Retinal pigment epithelial cell (primary cell): ENCODE data around the gene HOXD4.

Experiments
- DNase-seq: peaks from one replicate; pipeline ENCODE4 v3.0.0-alpha.2; 2010; ENCODE audit warnings: low read depth
- H3K4me3 ChIP-seq: 2 replicates; pipeline ENCODE4 v1.5.1; 2011; ENCODE audit warnings: mild to moderate bottlenecking, low read length, control low read depth, moderate library complexity
- CTCF ChIP-seq: conservative IDR thresholded peaks from 2 replicates; pipeline ENCODE4 v1.5.1; 2011; ENCODE audit warnings: low read depth, low read length, control low read depth, inconsistent platforms

The HOXD4 gene

GRCh38 chr2:176126929-176127773 lies 24.2 kb upstream of the HOXD4 start:
- TF ChIP-seq CTCF: peak; percentile 75
- no peak overlapping the region for H3K4me3 ChIP-seq
- DNase-seq: no peak

- TF ChIP-seq CTCF: no peak
- no peak overlapping the region for H3K4me3 ChIP-seq
- no peak for DNase-seq
Observed at GRCh38 chr2:176127774-176128072, 23.6 kb upstream of the HOXD4 start.

GRCh38 chr2:176128172-176128981 lies 23.0 kb upstream of the HOXD4 start:
- no peak for TF ChIP-seq CTCF
- H3K4me3 ChIP-seq: no peak overlapping the region
- no peak for DNase-seq

GRCh38 chr2:176128982-176129796 lies 22.2 kb upstream of the HOXD4 start, which contains the start of gene HOXD8:
Gene HOXD8 (plus strand): TSS chr2:176129705. CDS start chr2:176130367, 662 bp downstream.
- no peak within 1 kb of the TSS for H3K4me3 ChIP-seq
- no peak for TF ChIP-seq CTCF
- DNase-seq: no peak

- no peak for DNase-seq
- no peak overlapping the region for H3K4me3 ChIP-seq
- TF ChIP-seq CTCF: no peak
Observed at GRCh38 chr2:176129813-176130146, 21.6 kb upstream of the HOXD4 start.

GRCh38 chr2:176130147-176130956 lies 21.0 kb upstream of the HOXD4 start:
- TF ChIP-seq CTCF: no peak
- H3K4me3 ChIP-seq: no peak overlapping the region
- DNase-seq: no peak
